HCEC 1CT (cell line): Measurements from ENCODE around the gene PCSK7.
"Not testable (repeated sequence)": the region's sequence is repeated elsewhere in the genome, so short reads cannot be mapped to it uniquely, and the experiment has no call there.

Source experiments
- DNase-seq: peaks from one replicate; pipeline ENCODE4 v3.0.0-alpha.2; 2017

The PCSK7 gene

DNA sequence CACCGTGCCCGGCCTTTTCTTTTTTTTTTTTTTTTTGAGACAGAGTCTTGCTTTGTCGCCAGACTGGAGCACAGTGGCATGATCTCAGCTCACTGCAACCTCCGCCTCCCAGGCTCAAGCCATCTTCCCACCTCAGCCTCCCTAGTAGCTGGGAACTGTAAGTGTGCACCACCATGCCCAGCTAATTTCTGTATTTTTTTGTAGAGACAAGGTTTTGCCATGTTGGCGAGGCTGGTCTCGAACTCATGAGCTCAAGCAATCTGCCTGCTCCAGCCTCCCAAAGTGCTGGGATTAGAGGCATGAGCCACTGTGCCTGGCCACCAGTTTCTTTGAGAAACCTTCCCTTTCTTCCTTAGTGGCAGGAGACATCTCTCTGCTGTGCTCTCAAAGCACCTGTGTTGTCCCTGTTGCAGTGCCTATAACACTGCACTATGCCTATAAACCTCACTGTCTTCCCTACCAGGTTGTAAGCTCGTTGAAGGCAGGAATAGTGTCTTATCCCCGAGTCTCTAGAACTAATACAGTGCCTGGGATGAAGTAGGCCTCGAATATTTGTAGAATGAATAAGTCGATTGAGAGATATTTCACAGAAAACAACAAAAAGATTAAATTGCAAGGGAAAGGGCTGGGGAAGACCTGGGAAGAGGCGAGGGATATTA is 19.0 kb downstream of the PCSK7 start:
- DNase-seq = no peak

DNA sequence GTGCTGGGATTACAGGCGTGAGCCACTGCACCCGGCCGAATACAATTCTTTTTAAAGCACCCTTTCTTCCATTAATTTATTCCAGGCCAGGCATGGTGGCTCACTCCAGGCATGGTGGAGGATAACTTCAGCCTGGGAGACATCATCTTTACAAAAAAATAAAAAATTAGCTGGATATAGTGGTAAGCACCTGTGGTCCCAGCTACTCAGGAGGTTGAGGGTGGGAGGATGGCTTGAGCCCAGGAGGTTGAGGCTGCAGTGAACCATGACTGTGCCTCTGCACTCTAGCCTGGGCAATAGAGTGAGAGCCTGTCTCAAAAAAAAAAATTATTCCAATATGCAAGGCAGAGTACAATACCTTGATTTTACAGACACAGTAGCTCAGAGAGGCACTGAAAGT is 21.3 kb downstream of the PCSK7 start:
- DNase-seq = no peak

DNA sequence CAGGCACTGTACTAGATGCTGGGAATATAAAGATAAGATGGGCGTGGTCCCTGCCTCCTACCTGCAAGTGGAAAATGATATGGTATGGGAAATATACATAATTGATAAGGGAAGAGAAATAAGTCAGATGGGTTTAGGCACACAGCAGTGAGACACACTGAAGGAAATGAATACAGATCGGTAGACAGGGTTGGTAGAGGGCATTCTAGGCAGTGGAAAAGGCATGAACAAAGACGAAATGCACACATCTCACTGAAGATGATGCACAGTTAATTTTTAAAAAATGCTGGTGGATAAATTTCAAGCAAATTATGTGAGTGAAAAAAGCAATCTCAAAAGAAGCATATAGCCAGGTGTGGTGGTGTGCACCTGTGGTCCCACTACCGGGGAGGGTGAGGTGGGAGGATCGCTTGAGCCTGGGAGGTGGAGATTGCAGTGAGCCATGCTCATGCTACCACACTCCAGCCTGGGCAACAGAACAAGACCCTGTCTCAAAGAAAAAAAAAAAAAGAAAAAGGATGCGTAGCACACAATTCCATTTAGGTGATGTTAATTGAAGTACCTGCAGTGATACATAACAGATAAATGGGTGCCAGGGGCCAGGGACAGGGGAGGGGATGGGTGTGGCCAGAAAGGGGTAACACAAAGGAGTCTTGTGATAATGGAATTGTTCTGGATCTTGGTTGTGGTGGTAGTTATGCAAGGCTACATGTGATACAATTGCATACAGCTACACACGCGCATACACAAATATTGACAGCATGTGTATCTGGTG is 22.3 kb downstream of the PCSK7 start:
- not testable (repeated sequence) for DNase-seq

DNA sequence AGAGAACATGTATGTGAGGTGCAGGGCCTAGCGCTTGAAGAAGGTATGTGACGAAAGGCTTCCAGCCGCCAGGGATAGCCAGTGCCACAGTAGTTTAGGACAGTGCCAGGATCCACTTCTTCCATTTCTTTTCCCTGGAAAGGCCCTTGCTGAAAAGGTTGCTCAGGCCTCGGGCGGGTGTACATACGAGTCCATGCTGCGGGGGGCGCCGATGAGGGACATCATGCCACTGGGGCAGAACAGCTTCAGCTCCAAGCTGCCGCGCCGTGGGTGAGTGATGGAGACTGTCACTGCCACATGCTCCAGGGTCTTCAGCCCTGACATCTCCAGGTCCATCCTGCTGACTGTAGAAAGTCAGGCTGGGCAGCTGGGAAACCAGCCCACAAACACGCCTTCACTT is 23.2 kb downstream of the PCSK7 start:
- DNase-seq = not testable (repeated sequence)

DNA sequence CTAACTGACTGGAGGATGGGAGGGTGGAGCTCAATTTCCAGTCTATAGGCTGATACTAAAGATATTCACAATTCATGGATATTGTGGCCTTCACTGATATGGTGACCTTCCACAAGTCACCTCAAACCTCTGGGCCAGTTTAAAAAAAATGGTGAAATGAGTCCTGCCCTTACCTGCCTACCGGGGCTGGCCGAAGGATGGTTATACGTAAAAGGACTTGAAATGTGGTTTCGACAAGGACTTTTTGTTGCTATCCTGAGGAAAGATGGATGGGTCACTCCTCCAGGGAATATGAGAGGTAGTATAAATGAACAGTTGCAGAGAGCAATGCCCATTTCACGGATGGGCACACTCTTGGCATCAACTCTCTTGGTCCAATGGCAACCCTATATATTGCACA is 24.4 kb downstream of the PCSK7 start:
- not testable (repeated sequence) for DNase-seq

DNA sequence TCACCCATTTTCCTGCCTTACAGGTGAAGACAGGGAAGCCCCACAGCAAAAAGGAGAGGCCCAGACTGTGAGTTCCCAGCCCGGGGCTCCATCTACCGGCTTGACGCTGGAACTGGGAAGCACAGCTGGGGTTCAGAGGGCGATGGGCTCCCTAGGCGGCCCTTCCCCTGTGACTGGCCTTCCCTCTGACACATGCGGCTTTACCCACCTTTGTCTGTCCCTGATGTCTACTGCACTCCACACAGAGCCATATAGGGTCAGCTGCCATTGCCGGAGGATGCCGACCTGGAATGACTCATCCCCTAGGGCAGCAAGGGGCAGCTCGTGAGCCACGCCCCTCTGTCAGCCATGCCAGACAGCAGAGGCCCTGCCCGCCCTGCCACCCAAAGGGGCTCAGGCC is 25.0 kb downstream of the PCSK7 start:
- not testable (repeated sequence) for DNase-seq

DNA sequence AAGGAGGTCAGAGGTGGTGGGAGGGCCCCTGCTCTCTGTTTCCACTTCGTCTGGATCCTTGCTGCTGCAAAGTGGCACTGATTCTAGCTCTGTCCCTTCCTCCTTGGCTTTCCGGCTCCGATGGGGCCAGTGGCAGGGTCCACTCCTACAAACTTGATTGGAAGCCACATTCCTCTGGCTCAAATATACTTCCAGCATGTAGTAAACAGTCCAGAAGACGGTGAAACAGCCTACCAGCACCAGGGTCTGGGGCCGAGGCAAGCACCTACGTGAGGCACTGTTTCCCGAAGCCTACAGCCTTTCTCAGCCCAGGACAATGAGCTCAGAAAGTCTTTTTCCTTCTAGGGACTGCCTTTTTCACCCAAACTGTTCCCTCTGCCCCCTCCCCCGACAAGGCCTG is 25.8 kb downstream of the PCSK7 start:
- DNase-seq = not testable (repeated sequence)

DNA sequence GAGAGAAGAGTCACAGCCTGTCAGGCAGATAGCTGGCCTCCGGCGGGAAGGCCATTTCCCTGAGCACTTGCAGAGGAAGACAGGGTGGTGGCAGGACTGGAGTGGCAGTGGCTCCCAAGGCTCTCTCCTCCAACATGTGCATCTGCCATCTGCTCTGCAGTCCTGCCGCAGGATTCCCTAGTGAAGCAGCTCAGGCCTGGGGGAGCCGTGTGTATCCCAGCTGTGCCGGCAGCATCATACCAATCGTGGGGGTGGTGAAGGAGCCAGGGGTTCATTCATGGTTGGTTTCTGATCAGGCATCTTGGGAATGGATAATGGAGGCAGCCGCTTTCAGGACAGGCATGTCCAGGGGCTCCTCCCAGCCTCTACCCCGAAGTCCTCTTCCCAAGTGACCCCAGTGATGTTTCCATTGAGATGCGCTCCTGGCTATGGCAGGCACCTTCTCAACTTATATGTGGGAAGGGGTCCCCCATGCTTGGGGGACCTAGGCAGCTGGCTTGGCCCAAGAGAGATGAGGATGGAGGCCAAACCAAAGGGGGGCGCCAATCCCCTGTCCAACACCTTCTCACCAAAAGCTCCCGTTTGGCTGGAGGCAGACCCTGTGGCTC is 26.6 kb downstream of the PCSK7 start:
- no peak for DNase-seq

DNA sequence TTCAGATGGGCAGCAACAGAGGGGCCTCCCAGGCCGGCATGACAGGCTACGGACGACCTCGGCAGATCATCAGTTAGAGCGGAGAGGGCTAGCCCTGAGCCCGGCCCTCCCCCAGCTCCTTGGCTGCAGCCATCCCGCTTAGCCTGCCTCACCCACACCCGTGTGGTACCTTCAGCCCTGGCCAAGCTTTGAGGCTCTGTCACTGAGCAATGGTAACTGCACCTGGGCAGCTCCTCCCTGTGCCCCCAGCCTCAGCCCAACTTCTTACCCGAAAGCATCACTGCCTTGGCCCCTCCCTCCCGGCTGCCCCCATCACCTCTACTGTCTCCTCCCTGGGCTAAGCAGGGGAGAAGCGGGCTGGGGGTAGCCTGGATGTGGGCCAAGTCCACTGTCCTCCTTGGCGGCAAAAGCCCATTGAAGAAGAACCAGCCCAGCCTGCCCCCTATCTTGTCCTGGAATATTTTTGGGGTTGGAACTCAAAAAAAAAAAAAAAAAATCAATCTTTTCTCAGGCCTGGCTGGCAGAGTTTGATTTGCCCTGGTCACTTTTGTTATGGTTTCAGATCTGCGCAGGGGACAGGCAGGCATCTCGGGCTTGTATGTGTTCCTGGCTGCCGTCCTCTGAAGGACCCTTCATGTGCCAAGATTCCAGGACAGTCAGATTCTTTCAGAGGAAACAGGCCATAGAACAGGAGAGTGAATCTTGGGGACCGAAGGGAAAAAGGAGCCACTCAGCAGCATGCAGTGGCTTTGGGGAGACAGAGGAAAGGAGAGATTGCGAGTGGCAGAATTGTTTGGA is 27.4 kb downstream of the PCSK7 start:
- no peak for DNase-seq

DNA sequence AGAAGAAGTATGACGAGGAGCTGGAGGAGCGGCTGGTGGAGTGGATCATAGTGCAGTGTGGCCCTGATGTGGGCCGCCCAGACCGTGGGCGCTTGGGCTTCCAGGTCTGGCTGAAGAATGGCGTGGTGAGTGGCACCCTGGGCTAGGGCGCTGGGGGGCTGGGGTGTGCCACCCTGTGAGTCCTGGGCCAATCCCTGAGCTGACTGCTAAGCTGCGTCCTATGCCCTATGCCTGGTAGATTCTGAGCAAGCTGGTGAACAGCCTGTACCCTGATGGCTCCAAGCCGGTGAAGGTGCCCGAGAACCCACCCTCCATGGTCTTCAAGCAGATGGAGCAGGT is 28.8 kb downstream of the PCSK7 start:
- DNase-seq = no peak

DNA sequence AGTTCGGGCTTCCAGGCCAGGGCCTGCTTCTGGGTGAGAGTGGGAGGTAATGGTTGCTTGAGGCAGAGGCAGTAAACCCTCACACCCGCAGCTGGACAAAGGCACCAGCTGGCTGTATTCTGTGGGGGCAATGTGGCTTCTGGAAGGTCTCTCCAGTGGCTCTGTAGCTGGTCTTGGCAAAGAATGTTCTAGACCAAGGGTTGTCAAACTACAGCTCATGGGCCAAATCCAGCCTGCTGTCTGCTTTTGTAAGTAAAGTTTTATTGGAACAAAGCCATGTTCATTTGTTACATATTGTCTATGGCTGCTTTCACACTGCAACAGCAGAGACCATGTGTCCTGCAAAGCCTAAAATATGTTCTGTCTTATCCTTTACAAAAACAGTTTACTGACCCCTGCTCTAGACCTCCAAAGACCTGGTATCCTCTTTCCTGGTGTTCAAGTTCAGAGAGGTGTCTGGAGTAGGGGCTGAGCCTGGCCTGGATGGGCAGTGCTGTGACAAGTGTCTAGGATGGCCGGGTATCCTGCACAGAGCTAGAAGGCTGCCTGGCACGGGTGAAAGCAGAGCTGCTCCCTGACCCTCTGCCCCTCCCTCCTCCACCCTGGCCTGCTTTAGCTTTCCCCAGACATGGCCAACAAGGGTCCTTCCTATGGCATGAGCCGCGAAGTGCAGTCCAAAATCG is 29.3 kb downstream of the PCSK7 start:
- DNase-seq = no peak

DNA sequence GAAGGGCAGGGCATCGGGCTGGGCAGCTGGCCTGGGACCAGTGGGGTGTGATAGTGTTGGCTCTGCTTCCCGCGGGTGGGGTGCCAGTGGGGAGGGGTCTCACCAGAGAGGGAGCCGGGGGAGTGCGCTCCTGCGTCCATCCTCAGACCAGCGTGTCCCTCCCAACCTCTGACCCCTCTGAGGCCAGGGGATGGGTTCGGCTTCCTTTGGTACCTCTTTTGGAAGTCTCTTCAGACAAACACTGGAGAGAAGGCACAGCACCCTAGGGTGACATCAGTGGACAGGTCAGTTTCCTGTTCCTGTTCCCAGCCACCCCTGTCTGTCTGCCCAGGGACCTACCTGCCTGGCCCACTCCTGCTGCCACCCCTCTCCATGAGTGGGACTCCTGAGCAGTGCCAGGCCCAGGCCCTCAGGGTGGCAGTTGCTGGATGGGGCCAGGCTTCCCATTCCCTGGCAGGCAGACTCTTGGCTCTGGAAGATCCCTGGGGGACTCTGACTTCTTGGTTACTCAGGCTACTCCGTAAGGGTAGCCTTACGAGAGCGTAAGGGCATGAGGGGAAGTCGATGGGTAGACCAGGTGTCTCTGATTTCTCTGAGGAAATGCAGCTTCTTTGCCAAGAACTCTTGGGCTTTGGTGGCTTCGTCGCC is 30.1 kb downstream of the PCSK7 start:
- DNase-seq = no peak

DNA sequence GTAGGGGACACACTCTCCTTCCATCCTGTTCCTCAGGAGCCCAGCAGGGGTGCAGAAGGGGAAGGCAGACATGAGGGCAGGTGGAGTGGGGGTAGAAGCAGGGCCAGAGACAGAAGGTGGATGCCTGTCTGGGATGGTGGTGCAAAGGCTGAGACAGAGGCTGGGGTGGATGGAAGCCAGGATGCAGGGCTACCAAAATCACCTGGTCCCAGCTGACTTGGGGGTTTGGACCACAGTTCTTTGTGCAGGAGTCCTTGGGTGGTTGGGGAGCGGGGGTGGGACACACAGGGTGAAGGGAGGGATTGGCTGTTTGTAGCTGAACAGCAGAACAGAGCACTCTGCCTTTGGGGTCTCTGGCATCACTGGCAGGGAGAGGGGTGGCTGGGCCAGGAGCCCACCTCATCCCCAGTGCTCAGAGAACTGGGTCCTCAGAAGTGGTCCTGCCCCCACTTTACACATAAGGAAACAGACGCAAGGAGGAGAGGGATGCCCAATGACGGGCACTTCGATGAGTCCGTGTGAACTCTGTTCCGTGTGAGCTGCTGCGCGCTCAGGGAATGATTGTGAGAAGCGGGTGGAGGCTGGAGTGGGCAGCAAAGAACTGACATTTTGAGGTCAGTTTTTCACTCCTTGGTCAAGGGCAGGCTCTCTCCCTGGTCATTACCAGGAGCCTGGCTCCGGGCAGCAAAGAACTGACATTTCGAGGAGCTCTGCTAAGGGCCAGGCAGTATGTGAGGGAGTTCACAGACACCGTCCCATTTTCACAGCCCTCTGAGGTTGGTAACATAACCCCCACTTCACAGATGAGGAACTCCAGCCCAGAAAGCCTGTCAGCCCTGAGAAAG is 30.8 kb downstream of the PCSK7 start:
- DNase-seq = no peak

DNA sequence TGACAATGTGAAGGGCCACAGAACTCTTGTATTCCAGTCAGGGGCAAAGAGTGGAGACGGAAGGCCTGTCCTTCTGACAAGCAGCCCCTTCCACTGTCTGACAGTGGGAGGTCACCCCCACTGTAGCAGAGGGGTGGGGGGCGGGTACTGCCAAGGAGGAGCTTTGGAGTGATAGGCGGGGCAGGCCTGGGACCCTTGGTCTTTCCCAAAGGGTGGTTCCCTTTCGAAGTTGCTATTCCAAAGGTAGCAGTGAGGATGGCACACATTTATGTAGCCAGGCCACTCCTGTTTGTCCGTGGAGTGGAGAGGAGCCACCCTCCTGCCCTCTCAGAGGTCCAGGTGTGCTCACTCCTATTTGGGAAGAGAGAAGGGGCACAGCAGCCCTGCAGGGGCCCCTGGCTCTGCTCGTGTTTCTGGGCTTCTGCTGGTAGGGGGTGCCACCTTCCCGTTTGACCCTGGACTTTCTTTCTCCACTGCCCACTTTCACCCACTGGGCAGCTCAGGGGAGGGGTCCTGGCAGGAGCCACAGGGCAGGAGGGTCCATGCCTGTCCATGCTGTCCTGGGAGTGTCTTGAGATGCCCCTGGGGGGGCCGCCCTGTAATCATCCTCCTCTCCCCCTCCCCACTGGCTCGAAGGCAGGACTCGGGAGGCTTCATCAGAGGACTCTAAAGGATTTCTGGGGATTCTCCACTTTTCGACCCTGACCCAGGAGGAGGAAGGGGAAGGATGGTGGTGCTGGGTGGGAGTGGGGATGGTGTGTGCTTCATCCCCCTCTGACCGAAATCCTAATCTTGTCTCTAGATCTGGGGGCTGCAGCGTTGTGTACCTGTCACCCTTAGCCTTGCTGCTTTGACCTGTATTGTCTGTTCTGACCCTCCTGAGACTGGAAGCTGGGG is 31.7 kb downstream of the PCSK7 start:
- DNase-seq = no peak

DNA sequence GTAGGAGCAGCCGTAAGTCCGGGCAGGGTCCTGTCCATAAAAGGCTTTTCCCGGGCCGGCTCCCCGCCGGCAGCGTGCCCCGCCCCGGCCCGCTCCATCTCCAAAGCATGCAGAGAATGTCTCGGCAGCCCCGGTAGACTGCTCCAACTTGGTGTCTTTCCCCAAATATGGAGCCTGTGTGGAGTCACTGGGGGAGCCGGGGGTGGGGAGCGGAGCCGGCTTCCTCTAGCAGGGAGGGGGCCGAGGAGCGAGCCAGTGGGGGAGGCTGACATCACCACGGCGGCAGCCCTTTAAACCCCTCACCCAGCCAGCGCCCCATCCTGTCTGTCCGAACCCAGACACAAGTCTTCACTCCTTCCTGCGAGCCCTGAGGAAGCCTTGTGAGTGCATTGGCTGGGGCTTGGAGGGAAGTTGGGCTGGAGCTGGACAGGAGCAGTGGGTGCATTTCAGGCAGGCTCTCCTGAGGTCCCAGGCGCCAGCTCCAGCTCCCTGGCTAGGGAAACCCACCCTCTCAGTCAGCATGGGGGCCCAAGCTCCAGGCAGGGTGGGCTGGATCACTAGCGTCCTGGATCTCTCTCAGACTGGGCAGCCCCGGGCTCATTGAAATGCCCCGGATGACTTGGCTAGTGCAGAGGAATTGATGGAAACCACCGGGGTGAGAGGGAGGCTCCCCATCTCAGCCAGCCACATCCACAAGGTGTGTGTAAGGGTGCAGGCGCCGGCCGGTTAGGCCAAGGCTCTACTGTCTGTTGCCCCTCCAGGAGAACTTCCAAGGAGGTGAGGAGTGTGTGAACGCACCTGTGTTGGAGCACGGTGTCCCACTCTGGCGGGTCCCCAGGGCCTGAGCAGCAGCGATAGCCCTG is 32.6 kb downstream of the PCSK7 start, which contains the start of gene TAGLN:
TAGLN (plus strand) TSS at position 318 of the 863 bp plus-strand sequence. CDS start 3,644 bp downstream, outside the sequence.
- DNase-seq = peak; percentile 93

DNA sequence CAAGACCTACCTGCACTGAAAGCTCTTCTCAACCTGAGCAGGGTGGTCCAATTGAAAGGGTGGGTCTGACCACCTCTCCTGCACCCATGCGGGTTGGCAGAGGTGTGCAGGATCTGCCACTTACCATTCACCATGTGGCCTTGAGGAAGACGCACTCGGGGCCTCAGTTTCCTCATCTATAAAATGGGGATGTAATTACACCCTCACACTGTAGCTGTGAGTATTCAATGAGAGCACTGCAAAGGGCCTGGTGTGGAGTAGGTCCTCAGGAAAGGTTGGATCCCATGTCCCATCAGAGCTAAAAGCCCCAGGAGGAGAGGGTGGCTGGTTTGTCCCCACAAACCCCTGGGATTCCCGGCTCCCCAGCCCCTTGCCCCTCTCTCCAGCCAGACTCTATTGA is 33.3 kb downstream of the PCSK7 start:
- DNase-seq = no peak

DNA sequence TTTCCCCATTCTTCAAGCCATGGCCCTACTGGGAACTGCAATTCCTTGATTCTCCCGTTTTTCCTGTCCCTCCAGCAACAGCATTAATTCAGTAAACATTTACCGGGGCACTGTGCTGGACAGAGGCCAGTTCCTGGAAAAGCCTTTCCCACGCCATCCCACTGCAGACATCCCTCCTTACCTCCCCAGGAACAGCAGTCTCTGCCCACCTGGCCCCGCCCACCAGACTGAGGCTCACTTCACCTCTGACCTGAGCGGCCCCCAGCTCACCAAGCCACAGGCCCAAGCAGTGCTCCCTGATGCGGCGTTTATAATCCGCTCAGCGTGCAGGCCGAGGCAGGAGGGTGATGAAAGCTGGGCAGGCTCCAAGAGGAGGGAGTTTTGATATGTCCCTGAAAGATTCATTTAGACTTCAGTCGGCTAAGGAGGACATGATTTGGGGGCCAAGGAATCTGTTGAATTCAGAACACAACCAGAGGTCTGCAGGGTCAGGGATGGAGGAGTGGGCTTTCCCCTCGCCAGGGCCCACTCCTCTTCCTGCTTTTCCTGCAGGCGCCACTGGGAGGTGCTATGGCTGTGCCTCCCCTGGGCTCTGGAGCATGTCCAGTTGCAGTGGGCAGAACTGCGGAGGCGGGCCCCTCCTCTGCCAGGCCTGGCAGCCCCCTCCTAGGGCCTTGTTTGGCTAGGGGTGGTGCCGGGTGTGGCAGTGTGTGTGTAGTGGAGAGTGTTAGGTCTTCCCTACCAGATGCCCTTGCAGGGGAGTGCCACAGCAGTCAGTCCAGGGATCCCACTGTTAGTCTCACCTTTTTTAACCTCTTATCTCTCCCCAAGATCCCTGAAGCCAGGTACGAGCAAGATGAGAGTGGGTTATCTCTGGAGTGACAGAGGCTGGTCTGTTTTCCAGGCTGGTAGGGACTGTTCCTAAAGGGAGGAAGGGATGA is 34.1 kb downstream of the PCSK7 start:
- no peak for DNase-seq

DNA sequence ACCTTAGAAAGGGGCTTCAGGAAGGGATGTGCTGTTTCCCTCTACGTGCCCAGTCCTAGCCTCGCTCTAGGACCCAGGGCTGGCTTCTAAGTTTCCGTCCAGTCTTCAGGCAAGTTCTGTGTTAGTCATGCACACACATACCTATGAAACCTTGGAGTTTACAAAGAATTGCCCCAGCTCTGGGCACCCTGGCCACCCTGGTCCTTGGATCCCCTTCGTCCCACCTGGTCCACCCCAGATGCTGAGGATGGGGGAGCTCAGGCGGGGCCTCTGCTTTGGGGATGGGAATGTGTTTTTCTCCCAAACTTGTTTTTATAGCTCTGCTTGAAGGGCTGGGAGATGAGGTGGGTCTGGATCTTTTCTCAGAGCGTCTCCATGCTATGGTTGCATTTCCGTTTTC is 34.9 kb downstream of the PCSK7 start:
- DNase-seq = no peak
